ENCODE results near the gene OR52A1.

DNA sequence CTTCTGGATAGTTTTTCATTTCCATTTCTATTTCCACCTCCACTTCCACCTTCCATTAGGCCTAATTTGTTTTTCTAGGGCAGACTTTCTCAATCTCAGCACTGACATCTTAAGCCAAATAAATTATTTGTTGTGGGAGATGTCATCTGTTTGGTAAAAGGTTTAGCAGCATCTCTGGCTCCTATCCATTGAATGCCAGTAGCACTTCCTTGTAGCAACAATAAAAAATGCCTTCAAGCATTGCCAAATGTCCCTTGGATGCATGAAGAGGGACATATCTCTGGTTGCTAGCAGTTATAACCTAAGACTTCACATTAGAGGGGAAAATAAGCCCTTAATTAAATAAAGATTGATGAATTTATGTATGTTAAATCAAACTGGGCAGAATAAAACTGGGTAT, 18.3 kb downstream of the OR52A1 start:
- TF ChIP-seq, protein P1, sequence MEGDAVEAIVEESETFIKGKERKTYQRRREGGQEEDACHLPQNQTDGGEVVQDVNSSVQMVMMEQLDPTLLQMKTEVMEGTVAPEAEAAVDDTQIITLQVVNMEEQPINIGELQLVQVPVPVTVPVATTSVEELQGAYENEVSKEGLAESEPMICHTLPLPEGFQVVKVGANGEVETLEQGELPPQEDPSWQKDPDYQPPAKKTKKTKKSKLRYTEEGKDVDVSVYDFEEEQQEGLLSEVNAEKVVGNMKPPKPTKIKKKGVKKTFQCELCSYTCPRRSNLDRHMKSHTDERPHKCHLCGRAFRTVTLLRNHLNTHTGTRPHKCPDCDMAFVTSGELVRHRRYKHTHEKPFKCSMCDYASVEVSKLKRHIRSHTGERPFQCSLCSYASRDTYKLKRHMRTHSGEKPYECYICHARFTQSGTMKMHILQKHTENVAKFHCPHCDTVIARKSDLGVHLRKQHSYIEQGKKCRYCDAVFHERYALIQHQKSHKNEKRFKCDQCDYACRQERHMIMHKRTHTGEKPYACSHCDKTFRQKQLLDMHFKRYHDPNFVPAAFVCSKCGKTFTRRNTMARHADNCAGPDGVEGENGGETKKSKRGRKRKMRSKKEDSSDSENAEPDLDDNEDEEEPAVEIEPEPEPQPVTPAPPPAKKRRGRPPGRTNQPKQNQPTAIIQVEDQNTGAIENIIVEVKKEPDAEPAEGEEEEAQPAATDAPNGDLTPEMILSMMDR (IDR thresholded peaks at IDR 0.05): no peak
- no peak for TF ChIP-seq POLR2A (IDR thresholded peaks at IDR 0.05)
